ENCODE data around the gene PALLD. TPM values are rescaled to one million over a fixed set of nuclear protein-coding genes. Genes with fewer than 3 reads are reported as not detected.
A peak's percentile ranks its signal among the peaks of the same experiment; 100 is the strongest.

PALLD gene
- total and polyA plus RNA-seq, 2 experiments from 2014 or later = 17.9 to 30.5 TPM

DNA sequence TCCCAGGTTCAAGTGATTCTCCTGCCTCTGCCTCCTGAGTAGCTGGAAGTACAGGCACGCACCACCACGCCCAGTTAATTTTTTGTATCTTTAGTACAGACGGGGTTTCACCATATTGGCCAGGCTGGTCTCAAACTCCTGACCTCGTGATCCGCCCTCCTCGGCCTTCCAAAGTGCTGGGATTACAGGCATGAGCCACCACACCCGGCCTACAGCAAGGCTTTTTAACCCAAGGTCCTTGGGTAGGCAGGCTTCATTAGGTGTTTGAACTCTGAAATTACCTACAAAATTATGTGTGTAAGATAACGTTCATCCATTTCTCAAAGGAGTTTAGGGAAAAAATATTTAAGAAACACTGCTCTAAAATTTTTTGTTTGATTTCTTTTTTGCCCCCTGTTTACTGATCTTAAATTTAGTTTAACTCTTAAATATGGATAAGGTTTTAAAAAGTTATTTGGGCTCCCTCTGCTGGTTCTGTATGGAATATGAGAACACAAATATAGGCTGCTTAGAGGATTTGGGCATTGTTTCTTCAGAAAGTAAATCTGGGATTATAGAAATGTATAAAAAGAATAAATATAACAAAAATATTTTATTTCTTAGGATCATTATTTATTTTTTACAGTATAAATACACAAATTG lies 420.4 kb downstream of the PALLD start:
- DNase-seq = peak; percentile 71
- 33 to 35% methylated on average over 8 of the region's 8 CpGs for WGBS, 2 experiments (ENCODE audit: low coverage in 1 of 2, low lambda C conversion rate in 2 of 2, missing lambda C conversion rate in 2 of 2)
- Histone ChIP-seq H3K9me2 (ENCODE audit: insufficient read depth) (no peaks in the 10 kb centered on the region), H4K20me1 (ENCODE audit: insufficient read depth) (no peaks in the 10 kb centered on the region), H3K36me3 (ENCODE audit: low read depth) (peaks cover 13% of the 10 kb centered on the region), H3K27me3 (replicated peaks; ENCODE audit: insufficient read depth) (no peaks in the 10 kb centered on the region), H3K79me2 (ENCODE audit: insufficient read depth) (no peaks in the 10 kb centered on the region), H3F3A (ENCODE audit: insufficient read depth) (0 out of 2 replicates have a peak, but pooled peaks cover 2% of the 10 kb centered on the region), H3K4me1 (ENCODE audit: insufficient read depth) (0 out of 2 replicates have a peak, but pooled peaks cover 3% of the 10 kb centered on the region), H2AFZ (no peak overlapping the region), H3K9ac (no peak overlapping the region), H3K27ac (no peak overlapping the region), H3K9me3 (ENCODE audit: low read depth) (no peaks in the 10 kb centered on the region), H3K4me2 (ENCODE audit: unreplicated experiment) (no peak overlapping the region), H3K4me3 (no peak overlapping the region)
- no peak for TF ChIP-seq EZH2 (IDR thresholded peaks at IDR 0.05; ENCODE audit: insufficient read depth, poor library complexity, severe bottlenecking)
- no peak for TF ChIP-seq EZH2phosphoT487 (IDR thresholded peaks at IDR 0.05; ENCODE audit: insufficient read depth, low read depth)
- in situ Hi-C loops (cut with MboI) = loop anchor here (10.0 kb wide), 4 partner anchors 202 to 732 kb away; no protein-coding TSS in a partner anchor

DNA sequence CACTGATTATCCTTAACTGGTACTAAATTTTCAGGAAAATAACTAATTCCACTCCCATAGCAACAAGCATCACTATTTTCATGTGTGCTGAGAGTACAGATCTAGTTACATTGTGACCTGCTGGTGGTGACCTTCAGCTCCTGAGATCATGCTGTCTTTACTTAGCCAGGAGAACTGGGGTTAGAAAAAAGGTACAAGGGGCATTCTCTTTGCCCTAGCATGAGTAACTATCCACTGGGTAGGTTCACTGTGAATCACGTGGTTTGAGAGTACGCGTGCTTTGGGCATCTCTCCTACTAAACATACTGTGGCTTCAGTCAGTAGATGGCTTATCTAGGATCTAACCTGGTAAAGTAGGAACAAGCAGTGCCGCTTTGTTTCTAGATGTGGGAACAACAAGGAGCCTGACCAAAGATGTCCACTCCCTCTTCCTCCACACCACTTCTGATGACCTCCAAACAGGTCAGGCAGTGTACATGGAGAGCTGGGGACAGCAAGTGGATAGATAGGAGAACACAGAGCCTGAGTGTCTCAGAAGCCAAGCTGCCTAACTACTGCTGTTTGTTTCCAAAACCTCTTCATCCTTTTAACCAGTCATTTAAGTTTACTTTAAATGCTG lies 423.0 kb downstream of the PALLD start:
- H3K9me2 ChIP-seq (ENCODE audit: insufficient read depth) = no peaks in the 10 kb centered on the region
- H3K79me2 ChIP-seq (ENCODE audit: insufficient read depth) = no peaks in the 10 kb centered on the region
- no peak overlapping the region for H3K9ac ChIP-seq
- no peak for DNase-seq
- H3K36me3 ChIP-seq (ENCODE audit: low read depth) = peaks cover 13% of the 10 kb centered on the region
- H3K27ac ChIP-seq = no peak overlapping the region
- H3K27me3 ChIP-seq (replicated peaks; ENCODE audit: insufficient read depth) = no peaks in the 10 kb centered on the region
- in situ Hi-C loops (cut with MboI) = loop anchor here (10.0 kb wide), 4 partner anchors 205 to 735 kb away; no protein-coding TSS in a partner anchor
- H3K4me2 ChIP-seq (ENCODE audit: unreplicated experiment) = no peak overlapping the region
- 83 to 86% methylated on average over 4 of the region's 4 CpGs for WGBS, 2 experiments (ENCODE audit: low coverage in 1 of 2, low lambda C conversion rate in 2 of 2, missing lambda C conversion rate in 2 of 2)
- no peak overlapping the region for H3K4me3 ChIP-seq
- TF ChIP-seq EZH2 (IDR thresholded peaks at IDR 0.05; ENCODE audit: insufficient read depth, poor library complexity, severe bottlenecking) = no peak
- no peak for TF ChIP-seq EZH2phosphoT487 (IDR thresholded peaks at IDR 0.05; ENCODE audit: insufficient read depth, low read depth)
- no peaks in the 10 kb centered on the region for H4K20me1 ChIP-seq (ENCODE audit: insufficient read depth)
- peaks cover 14% of the 10 kb centered on the region; the same call in 1 of the 2 replicates for H3F3A ChIP-seq (ENCODE audit: insufficient read depth)
- no peaks in the 10 kb centered on the region for H3K9me3 ChIP-seq (ENCODE audit: low read depth)
- H3K4me1 ChIP-seq (ENCODE audit: insufficient read depth) = 0 out of 2 replicates have a peak, but pooled peaks cover 3% of the 10 kb centered on the region
- H2AFZ ChIP-seq = no peak overlapping the region

- Histone ChIP-seq H3K4me1 (ENCODE audit: insufficient read depth) (0 out of 2 replicates have a peak, but pooled peaks cover 3% of the 10 kb centered on the region), H4K20me1 (ENCODE audit: insufficient read depth) (no peaks in the 10 kb centered on the region), H3K27ac (no peak overlapping the region), H3K4me3 (no peak overlapping the region), H3K36me3 (ENCODE audit: low read depth) (peaks cover 21% of the 10 kb centered on the region), H3K27me3 (replicated peaks; ENCODE audit: insufficient read depth) (no peaks in the 10 kb centered on the region), H3K9me3 (ENCODE audit: low read depth) (no peaks in the 10 kb centered on the region), H3K4me2 (ENCODE audit: unreplicated experiment) (no peak overlapping the region), H2AFZ (no peak overlapping the region), H3F3A (ENCODE audit: insufficient read depth) (peaks cover 14% of the 10 kb centered on the region; the same call in 1 of the 2 replicates), H3K9ac (no peak overlapping the region), H3K79me2 (ENCODE audit: insufficient read depth) (no peaks in the 10 kb centered on the region), H3K9me2 (ENCODE audit: insufficient read depth) (no peaks in the 10 kb centered on the region)
- 93 to 94% methylated on average over 6 of the region's 6 CpGs for WGBS, 2 experiments (ENCODE audit: low coverage in 1 of 2, low lambda C conversion rate in 2 of 2, missing lambda C conversion rate in 2 of 2)
- TF ChIP-seq EZH2 (IDR thresholded peaks at IDR 0.05; ENCODE audit: insufficient read depth, poor library complexity, severe bottlenecking) = no peak
- no peak for TF ChIP-seq EZH2phosphoT487 (IDR thresholded peaks at IDR 0.05; ENCODE audit: insufficient read depth, low read depth)
- DNase-seq = no peak
- in situ Hi-C loops (cut with MboI) = no loop called here
These were observed 423.7 kb downstream of the PALLD start for GRCh38 chr4:168920441-168921065.

DNA sequence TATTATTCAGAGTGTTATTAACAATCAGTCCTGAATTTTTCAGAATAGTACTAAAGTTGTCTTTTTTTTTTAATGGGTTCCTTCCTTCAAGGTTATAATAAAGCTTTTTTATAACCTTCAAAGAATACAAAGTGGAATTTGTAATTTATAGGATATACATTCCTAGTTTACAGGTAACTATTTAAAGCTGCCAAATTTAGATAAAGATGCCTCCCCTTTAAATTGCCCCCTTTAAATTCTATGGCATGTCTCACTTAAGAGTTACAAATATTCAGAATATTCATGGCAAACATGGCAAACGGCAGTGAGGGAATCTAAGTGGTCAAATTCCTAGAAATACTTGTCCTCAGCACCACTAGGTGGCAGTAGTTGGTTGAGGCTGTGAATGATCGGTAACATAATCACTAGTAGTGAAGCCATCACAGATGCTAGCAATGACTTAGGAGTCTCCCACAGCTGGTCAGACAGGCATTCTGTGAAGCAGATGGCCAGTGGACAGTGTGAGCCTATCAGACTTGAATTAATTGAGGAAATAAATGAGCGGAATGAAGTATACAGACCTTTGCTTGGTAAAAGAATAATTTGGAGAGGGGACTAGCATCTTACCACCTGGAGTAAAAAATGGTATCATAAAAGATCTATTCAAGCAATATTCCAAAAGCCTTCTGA lies 426.8 kb downstream of the PALLD start:
- Histone ChIP-seq H2AFZ (no peak overlapping the region), H3K9me2 (ENCODE audit: insufficient read depth) (no peaks in the 10 kb centered on the region), H4K20me1 (ENCODE audit: insufficient read depth) (no peaks in the 10 kb centered on the region), H3F3A (ENCODE audit: insufficient read depth) (peaks cover 14% of the 10 kb centered on the region; the same call in 1 of the 2 replicates), H3K4me3 (no peak overlapping the region), H3K9me3 (ENCODE audit: low read depth) (no peaks in the 10 kb centered on the region), H3K9ac (no peak overlapping the region), H3K36me3 (ENCODE audit: low read depth) (peaks cover 42% of the 10 kb centered on the region), H3K27me3 (replicated peaks; ENCODE audit: insufficient read depth) (no peaks in the 10 kb centered on the region), H3K4me2 (ENCODE audit: unreplicated experiment) (no peak overlapping the region), H3K79me2 (ENCODE audit: insufficient read depth) (no peaks in the 10 kb centered on the region), H3K27ac (no peak overlapping the region), H3K4me1 (ENCODE audit: insufficient read depth) (no peaks in the 10 kb centered on the region)
- in situ Hi-C loops (cut with MboI) = no loop called here
- TF ChIP-seq EZH2 (IDR thresholded peaks at IDR 0.05; ENCODE audit: insufficient read depth, poor library complexity, severe bottlenecking) (no peak), EZH2phosphoT487 (IDR thresholded peaks at IDR 0.05; ENCODE audit: insufficient read depth, low read depth) (no peak)
- DNase-seq = peak; percentile 78
- WGBS, 2 experiments (ENCODE audit: low coverage in 1 of 2, low lambda C conversion rate in 2 of 2, missing lambda C conversion rate in 2 of 2) = 1 to 5% methylated on average over 3 of the region's 3 CpGs

All from GM23248 (cell line).